DND-41 (cell line): ENCODE results near the gene FAM20C.

Experiments
- EZH2 ChIP-seq: IDR thresholded peaks from 3 replicates; pipeline ENCODE4 v1.6.1; 2012; ENCODE audit warnings: borderline replicate concordance, low read depth, mild to moderate bottlenecking, moderate library complexity, low read length, inconsistent platforms; ENCODE audit not compliant: severe bottlenecking
- TF ChIP-seq, protein P1 (sequence below): IDR thresholded peaks from 2 replicates; pipeline ENCODE4 v1.5.1; 2012; ENCODE audit warnings: borderline replicate concordance, low read length, moderate library complexity, mild to moderate bottlenecking; ENCODE audit not compliant: poor library complexity, severe bottlenecking; ENCODE audit errors: extremely low read depth

DNA sequence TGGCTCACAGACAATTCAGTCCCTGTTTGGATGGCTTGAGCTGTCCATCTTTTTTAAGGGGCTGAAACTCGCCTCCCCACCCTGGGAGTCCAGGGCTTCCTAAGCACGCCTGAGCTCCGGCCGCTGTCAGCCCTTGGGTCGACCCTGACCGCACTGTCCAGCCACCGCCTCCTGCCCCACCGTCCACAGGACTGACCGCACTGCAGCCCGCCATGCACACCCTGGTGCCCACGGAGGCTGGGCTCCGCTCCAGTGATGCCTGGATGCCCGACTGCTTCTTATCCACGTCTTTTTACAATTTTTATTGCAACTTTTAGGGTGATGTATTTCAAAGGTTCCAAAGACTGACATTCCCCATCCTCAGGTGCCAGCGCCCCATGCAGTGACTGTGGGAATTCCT is 58.2 kb downstream of the FAM20C start:
- TF ChIP-seq, protein P1, sequence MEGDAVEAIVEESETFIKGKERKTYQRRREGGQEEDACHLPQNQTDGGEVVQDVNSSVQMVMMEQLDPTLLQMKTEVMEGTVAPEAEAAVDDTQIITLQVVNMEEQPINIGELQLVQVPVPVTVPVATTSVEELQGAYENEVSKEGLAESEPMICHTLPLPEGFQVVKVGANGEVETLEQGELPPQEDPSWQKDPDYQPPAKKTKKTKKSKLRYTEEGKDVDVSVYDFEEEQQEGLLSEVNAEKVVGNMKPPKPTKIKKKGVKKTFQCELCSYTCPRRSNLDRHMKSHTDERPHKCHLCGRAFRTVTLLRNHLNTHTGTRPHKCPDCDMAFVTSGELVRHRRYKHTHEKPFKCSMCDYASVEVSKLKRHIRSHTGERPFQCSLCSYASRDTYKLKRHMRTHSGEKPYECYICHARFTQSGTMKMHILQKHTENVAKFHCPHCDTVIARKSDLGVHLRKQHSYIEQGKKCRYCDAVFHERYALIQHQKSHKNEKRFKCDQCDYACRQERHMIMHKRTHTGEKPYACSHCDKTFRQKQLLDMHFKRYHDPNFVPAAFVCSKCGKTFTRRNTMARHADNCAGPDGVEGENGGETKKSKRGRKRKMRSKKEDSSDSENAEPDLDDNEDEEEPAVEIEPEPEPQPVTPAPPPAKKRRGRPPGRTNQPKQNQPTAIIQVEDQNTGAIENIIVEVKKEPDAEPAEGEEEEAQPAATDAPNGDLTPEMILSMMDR, result no peak
- no peak for TF ChIP-seq EZH2
